Hindlimb muscle (tissue), 1 donor: Measurements from ENCODE around the gene HLA-DOA. TPM values are rescaled to one million over a fixed set of nuclear protein-coding genes. Genes with fewer than 3 reads are reported as not detected.

ENCODE experiments used
- DNase-seq: peaks from one replicate; pipeline ENCODE4 v3.0.0-alpha.2; 2013
- polyA plus RNA-seq: library from polyadenylated mRNA; unstranded; fragments of 120-200 nt; gene quantifications from one replicate; pipeline ENCODE4 v1.2.1, GENCODE V29; 2013; ENCODE audit not compliant: insufficient read length

Gene HLA-DOA
- polyA plus RNA-seq, 1 donor: 1.8 TPM

DNA sequence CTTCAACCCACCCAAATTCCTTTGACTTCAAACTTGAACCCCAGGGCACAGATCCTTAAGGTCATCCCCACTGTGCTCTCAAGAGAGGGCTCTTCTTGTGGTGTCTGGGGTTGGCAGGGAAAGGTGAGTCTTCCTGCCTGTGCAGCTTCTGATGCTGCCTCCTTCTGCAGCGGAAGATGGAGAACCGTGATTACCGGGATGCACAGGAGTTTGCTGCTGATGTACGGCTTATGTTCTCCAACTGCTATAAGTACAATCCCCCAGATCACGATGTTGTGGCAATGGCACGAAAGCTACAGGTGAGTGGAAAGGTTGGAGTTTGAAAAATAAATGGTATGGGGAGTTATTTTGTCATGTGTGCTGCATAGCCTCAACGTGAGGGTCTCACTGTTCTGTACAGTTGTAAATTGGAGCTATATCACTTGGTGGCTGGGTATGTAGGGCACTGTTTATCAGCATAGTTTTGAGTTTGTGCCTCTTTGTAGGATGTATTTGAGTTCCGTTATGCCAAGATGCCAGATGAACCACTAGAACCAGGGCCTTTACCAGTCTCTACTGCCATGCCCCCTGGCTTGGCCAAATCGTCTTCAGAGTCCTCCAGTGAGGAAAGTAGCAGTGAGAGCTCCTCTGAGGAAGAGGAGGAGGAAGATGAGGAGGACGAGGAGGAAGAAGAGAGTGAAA, 32.0 kb downstream of the HLA-DOA start:
- DNase-seq: no peak

DNA sequence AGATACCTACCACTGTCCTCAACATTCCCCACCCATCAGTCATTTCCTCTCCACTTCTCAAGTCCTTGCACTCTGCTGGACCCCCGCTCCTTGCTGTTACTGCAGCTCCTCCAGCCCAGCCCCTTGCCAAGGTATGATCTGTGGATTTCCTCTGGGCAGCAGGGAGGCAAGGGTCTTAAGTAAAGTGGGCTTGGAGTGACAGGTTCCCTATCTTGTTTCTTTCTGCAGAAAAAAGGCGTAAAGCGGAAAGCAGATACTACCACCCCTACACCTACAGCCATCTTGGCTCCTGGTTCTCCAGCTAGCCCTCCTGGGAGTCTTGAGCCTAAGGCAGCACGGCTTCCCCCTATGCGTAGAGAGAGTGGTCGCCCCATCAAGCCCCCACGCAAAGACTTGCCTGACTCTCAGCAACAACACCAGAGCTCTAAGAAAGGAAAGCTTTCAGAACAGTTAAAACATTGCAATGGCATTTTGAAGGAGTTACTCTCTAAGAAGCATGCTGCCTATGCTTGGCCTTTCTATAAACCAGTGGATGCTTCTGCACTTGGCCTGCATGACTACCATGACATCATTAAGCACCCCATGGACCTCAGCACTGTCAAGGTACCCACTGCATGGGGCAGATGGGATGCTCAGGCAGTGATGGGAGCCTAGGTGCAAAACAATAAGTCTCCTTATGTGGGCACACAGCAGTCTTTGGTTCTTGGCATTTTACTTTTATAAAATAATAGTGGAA, 32.9 kb downstream of the HLA-DOA start:
- DNase-seq: no peak

DNA sequence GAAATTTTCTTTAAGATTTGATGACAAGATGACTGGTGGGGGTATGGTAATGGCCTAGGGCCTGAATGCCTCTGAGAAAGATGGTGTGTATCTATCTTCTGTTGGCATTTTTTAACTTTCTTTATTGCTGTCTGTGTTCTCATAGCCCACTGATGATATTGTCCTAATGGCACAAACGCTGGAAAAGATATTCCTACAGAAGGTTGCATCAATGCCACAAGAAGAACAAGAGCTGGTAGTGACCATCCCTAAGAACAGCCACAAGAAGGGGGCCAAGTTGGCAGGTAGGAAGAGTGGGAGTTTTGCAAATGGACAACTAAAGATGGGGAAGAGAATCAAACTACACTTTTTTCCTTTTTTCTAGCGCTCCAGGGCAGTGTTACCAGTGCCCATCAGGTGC, 33.5 kb downstream of the HLA-DOA start:
- DNase-seq: no peak

DNA sequence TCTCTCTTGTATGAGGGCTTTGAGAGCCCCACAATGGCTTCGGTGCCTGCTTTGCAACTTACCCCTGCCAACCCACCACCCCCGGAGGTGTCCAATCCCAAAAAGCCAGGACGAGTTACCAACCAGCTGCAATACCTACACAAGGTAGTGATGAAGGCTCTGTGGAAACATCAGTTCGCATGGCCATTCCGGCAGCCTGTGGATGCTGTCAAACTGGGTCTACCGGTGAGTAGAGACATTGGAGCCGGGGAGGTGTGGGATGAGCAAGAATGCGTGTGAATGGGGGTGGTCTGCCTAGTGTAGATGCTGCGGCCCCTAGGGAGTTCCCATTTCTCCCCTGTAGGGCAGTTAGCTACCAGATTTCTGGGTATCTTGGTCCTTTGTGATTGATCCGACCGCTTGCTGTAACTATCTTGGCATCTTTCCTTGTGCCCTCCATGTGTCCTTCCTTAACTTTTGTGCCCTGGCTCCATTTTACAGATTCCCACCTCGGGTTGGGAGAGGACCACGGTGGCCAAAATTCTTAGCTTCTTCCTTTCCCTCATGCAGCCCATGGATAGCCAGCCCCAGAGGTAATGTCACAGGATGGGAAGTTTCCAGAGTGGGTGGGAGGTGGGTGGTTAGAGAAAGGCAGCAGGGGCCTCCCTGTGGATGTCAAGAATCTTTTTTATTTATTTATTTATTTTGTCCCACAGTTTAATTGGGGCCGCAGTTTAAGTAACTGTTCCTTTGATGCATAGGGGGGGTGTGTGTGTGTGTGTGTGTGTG, 34.7 kb downstream of the HLA-DOA start:
- no peak for DNase-seq

DNA sequence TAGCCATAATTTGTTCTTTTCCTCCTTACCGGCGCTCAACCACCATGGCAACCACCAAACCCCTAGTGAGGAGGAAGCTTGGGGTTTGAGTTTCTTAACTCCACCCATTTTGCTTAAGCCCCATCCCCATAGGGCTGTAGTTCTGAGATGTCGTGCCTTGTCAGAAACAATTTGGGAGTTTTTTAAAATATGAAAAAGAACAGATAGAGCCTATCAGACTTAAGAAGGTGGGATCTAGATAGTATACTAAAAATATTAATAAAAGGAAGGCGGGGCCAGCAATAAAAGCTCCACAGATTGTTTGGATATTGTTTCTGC, 35.4 kb downstream of the HLA-DOA start:
- DNase-seq: no peak

DNA sequence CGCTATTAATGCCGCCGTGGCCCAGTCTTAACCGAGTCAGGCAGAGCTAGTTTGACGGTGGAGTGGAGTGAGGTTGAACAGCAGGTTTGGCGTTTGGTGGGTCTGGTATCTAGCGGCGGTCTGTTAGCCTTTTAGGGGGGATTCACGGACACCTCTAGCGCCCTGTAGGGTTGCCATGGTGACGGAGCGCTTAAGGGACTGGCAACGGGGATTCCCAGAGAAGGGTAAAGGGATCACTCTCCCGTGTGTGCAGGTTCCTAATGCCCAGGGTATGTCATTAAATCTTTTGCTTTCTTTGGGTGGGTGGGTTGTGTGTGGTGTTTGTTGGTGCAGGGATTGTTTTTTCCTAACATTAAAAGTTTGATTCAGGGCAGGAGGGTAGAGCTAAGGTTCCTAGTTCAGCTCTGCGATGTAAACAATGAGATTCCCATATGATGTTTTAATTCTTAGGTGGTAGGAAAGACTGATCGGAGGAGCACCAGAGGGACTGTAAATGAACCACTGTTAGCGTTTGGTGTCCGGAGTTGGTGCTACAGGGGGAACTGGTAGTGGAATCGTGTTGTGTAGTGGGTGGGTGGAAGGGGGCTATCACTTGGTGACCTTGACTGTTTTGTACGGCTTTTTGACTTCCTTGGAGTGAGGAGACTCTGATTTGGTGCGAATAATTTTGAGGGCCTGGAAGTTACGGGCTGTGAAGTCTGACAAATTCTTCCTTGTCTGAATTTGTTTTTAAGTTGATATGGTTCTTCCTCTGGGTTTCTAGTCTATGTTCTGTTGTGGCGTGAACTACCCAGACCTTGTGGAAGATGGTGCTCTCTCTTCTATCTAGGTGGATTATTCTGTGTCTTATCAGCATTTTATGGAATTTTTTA, 36.0 kb downstream of the HLA-DOA start:
- no peak for DNase-seq

DNA sequence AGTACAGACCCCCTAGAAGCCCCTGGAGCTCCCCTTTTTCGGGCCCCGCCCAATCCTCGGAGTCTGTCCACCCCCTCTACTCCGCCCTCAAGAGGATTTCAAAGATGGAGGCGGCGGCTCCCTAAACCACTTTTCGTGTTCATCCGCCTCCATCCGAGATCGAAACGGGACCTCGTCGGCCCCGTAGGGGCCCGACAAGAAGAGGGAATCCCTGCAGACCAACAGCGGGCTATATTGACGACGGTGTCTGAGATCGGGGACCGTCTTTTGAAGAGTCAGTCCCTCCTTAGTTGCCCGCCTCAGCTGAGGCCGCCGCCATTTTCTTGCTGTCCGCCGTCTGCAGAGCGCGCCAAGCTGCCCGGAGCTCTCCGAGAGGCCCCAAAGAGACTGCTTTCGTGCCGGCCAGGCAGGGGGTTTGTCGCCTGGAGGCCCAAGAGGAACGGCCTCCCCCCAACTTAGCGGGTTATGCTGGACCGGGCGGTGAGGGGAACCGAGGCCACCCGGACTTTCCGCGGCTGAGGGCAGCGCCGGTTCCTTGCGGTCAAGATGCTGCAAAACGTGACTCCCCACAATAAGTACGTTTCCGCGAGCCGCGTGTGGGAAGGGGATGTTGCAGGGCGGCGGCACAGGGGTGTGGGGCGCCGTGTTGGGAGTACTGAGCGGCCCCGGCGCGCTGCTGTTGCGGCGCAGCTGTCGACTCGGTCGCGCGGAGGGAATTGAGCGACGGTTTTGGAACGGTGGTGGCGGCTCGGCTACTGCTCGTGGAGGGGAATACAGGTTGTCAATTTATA, 36.8 kb downstream of the HLA-DOA start:
- DNase-seq: no peak

DNA sequence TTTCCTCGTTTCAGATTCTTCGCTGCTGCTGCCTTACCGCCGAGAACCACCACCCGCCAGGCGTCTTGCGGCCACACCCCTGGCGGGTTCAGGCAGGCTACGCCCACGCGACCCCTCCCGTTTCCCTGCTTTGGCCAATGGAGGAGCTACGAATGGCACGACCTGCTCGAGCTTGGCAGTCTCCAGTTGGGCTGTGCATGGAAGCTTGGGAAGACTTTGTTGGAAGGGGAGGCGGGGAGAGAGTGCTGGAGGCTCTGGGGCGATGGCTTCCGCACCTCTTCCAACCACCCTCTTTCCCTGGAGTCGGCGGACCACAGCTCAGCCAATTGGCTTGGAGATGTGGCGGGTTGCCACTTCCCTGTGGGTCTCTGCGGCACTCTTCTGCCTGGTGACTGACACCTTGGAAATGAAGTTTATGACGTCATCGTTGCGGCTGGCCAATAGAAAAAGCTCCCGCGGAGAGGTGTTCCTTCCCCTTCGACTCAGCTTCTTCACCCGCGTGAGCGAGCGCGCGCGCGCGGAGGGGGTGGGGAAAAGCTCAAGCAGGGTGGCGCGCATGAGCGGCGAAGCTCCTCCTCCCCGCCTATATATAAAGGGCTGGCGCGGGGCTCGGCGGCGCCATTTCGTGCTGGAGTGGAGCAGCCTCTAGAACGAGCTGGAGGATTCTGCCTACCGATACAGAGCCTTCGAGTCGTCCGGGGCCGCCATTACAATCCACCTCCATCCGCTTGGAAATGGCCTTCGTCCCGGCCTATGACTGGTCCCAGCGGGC, 37.6 kb downstream of the HLA-DOA start:
- peak; percentile 100 for DNase-seq

DNA sequence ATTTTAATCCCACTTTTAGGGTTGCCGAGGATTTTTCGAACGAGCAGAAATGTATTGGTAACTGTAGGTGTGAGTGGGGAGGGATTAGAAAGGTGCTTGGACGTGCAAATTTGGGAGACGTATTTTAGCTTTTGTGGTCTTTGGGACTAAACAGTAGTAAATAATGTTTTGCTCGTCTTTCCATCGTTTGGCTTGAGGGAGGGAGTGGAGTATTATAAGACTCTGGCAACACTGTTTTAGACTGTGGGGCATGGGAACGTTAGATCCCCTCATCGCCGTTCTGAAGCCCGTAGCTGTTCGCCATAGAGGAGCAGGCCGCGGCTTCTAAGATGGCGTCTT, 38.2 kb downstream of the HLA-DOA start:
- DNase-seq: no peak

DNA sequence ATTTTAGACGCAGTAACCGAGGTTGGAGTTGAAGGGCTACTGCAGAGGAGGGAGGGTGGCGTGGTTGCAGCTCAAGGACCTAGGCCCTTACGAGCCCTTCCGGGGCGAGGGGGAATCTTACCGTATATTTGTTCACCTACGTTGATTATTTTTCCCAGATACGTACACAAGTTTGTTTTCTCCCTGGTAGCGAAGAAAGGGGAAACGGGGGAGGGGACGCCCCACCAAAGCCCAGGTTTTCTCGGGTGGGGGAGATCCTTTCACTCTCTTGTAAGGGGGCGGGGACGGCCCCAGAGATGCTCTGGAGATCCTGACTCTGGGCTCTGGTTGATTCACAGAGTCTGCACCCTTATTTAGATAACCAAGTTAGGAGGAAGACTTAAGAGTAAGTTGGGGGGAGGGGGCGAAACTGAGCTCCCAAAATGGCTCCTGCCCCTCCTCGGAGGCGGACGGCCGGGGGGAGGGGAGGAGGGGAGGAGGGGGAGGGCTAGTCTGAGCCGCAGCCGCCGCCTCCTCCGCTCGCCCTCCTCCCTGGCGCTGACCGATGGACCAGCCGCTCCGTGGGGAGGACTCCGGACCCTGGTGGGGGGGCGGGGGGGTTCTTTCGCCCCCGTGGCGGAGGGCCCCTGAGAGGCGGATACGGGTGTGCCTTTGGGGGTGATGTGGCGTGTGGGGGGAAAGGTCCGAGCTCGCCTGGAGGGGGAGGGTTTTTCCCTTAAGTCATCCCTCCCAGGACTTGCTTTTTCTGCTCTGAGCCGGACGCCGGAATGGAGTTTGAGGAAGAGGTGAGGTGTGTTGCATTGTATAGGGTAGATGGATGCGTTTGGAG, 38.8 kb downstream of the HLA-DOA start:
- DNase-seq: peak; percentile 88

DNA sequence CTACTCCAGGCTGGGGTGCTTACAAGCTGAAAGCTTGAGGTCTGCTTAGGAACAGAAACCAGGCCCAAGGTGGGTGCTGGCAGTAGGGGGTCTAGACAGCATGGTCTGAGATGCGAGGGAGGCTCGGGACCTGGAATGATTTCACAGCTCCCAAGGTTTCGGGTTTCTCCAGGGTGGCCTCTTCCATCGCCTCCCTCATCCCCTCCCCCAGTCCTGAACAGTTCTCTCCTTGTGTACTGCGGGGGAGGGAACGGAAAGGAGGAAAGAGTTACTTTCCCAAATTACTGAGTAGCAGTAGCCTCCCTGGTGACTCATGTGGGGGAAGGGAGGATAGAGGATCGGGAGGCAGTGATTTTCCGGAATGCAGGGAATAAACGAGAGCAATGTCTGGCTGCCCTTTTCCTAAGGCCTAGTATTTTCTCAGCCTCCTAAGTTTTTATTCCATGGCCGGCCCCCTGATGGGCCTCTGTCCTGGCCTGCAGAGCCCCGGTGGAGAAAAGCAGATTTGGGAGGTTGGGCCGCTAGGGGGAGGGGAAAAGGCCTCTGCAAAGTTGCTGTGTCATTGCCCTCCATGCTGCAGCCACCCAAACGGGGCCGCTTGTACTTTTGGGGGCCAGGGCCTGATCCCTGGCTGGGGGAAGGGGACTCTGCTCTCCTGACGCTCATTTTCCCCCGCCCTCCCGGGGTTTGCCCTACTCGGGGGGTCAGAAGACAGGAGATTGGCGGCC, 39.5 kb downstream of the HLA-DOA start:
- peak; percentile 87 for DNase-seq

DNA sequence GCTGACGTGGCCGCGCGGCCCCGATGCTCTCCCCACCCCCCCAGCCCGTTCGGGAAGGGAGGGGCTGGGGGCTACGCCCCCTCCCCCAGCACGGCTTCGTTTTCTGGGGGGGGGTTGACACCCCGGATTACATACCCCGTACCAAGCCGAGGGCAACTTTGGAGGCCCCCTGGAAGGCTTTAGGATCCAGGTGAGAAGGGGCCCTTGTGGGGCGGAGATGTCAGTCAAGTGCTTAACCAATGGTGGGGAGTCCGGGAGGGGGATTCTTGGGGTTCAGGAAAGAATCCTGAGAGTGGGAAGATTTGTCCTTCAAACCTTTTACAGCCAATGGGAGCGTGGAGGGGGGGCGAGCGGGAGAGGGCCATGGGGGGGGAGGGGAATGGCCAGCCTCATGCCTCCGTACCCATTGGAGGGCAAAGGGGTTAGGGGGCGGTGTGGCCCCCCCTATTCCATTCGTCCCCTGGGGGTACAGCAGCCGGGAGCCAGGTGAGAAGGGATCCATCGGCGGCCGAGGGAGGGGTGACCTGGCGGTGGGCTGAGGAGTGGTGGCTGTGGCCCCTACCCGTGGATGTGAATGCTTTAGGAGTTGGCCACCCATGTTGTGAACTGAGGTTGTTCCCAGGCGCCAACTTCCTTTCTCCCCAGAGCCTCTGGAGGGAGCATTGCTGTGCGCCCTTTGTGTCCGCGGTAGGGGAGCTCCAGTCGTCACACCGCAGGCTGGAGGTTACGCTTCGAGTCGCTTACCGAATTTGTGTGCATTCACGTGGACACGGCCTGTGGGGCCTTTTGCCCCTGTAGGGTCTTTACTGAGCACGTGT, 40.3 kb downstream of the HLA-DOA start:
- peak; percentile 59 for DNase-seq

DNA sequence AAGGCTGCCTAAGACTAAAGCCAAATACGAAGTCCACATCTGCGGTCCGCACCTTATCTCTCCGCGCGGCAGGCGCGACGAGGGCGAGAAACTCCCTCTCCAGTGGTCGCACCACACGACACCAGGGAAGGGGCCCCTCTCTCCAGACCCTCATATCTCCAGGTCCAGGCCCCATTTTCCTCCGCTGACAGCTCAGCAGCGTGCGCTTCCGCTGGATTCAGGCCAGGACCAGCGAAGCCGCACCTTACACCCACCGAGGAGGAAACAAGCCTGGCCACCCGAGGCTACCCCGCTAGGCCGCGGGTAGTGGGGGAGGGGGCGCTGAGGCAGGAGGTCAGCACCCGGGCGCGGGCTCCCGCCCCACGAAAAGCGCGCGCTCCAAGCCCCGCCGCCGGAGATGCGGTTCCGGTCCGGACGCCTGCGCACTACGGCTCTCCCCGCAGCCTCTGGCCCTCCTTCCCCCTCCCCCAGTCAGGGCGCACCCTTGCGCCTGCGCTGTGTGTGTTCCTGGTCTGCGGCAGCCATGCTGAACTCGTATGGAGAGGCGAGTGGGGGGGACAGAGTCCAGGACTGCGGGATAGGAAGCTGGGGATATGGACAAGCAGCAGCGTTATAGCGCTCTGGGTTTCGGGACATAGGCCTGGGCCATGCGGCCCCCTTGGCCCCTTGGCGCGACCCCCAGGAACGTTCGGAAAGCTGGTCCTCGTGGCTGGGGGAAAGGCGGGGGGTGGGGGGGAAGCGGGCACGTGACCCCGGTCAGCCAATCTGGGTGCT, 41.1 kb downstream of the HLA-DOA start, which contains the start of gene BRD2:
Gene BRD2 (plus strand): TSS at position 502 of the 774 bp plus-strand sequence. CDS start 4,305 bp downstream, outside the sequence.
- DNase-seq: peak; percentile 100

DNA sequence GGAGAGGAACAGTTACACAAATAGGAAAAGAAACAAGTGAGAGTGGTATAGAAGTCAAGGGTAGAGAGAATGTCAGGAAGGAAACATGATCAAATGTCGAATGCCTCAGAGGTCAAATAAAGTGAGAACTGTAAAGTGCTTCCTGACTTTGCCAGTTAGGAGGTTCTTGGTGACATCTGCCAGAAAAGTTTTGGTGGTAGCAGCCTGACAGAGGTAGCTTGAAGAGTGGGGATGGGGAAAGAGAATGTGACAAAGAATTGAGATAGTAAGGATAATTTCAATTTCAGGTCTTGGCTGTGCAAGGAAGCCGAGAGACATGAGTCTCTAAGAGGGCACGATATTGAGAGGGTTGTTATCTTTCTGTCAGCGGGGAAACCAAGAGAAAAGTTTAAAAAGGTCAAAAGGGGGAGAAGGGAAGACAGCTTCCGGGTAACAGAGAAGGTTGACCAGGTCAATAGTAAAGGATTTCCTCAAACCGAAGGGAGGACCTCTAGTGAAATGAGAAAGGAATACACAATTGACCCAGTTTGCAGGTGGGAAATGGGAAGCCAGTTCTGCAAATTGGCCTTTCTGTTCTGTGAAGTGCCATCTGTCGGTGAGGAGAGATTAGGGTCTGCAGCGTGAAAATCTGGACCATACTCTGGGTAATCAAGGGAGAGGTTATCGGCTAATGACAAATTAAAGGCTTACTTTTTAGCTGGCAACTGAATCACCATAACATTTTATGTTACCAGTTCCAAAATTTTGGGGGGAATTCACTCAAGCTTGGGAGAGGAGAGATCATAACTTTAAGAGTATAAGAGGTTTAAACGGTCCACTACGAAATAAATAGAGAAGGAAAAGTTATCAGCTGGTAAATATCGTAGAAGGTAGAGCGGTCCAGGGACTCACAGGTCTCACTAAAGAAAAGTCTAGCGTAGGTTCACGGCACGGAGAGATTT, 42.0 kb downstream of the HLA-DOA start:
- peak; percentile 55 for DNase-seq

DNA sequence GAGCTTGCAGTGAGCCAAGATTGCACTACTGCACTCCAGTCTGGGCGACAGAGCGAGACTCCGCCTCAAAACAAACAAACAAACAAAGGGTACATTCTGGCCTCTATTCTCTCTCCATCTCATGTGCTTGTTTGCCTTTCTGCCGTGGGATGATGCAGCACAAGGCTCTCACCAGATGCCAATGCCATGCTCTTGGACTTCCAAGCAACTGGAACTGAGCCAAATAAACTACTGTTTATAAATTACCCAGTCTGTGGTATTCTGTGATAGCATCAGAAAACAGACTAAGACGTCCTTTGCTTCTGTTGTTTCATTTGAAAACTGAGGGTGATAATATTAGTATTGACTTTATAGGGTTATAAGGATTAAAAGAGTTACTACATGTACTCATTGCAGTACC, 44.6 kb downstream of the HLA-DOA start:
- DNase-seq: no peak

DNA sequence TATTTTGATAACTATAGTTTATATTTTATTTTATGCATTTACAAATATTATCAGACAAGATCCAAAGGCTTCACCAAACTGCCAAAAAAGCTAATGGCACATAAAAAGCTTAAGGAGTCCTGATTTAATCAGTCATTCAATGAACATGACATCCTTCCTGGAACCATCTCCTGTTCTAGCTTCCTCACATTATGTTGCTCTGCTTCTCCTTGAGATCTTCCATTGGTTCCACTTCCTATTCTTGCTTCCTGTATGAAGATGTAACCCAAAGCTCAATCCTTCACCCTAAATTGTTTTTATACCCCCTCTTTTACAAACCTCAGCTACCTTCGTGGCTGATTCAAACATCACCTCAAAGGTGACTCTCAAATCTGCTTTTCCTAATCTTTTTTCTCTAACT, 45.5 kb downstream of the HLA-DOA start:
- DNase-seq: no peak
